ENCODE measurements around the gene RAB9B. TPM values are rescaled to one million over a fixed set of nuclear protein-coding genes. Genes with fewer than 3 reads are reported as not detected.

The RAB9B gene
- total and polyA plus RNA-seq, 9 donors = 3.7 to 23.8 (median 12.6) TPM

- DNase-seq = no peak
- H3K27me3 ChIP-seq = no peaks in the 10 kb centered on the region
- H3K4me3 ChIP-seq = no peak overlapping the region
- H3K36me3 ChIP-seq = no peaks in the 10 kb centered on the region
- WGBS, 3 donors = 28 to 42% (median 37%) methylated on average over 5 of the region's 5 CpGs
- TF ChIP-seq EP300 (IDR thresholded peaks at IDR 0.05) (no peak), POLR2A (IDR thresholded peaks at IDR 0.05) (no peak), CTCF (IDR thresholded peaks at IDR 0.05) (no peak)
- H3K9me3 ChIP-seq = no peaks in the 10 kb centered on the region
- H3K4me1 ChIP-seq (ENCODE audit: insufficient read depth) = no peaks in the 10 kb centered on the region
- peak overlapping the region in 1 of 2 donors; percentile 57 for H3K27ac ChIP-seq
- intact Hi-C loops (cut with DNase I) = no loop called here
Observed at GRCh38 chrX:103864886-103865534, 33.0 kb upstream of the RAB9B start.

GRCh38 chrX:103864149-103864548 lies 32.1 kb upstream of the RAB9B start:
- Histone ChIP-seq H3K27ac (no peak overlapping the region), H3K9me3 (no peaks in the 10 kb centered on the region), H3K27me3 (no peaks in the 10 kb centered on the region), H3K36me3 (no peaks in the 10 kb centered on the region), H3K4me3 (no peak overlapping the region), H3K4me1 (ENCODE audit: insufficient read depth) (no peaks in the 10 kb centered on the region)
- 72 to 79% (median 77%) methylated on average over 3 of the region's 3 CpGs for WGBS, 3 donors
- TF ChIP-seq POLR2A (IDR thresholded peaks at IDR 0.05) = no peak
- no peak for TF ChIP-seq CTCF (IDR thresholded peaks at IDR 0.05)
- no peak for TF ChIP-seq EP300 (IDR thresholded peaks at IDR 0.05)
- intact Hi-C loops (cut with DNase I) = no loop called here
- DNase-seq = no peak

GRCh38 chrX:103861200-103861599 lies 29.1 kb upstream of the RAB9B start:
- intact Hi-C loops (cut with DNase I) = no loop called here
- H3K4me3 ChIP-seq = no peak overlapping the region
- H3K36me3 ChIP-seq = no peaks in the 10 kb centered on the region
- no peak overlapping the region for H3K27ac ChIP-seq
- no peaks in the 10 kb centered on the region for H3K4me1 ChIP-seq (ENCODE audit: insufficient read depth)
- no peak for TF ChIP-seq CTCF (IDR thresholded peaks at IDR 0.05)
- TF ChIP-seq EP300 (IDR thresholded peaks at IDR 0.05) = no peak
- no peak for TF ChIP-seq POLR2A (IDR thresholded peaks at IDR 0.05)
- no peaks in the 10 kb centered on the region for H3K27me3 ChIP-seq
- no peak for DNase-seq
- H3K9me3 ChIP-seq = no peaks in the 10 kb centered on the region

- Histone ChIP-seq H3K27ac (no peak overlapping the region), H3K27me3 (no peaks in the 10 kb centered on the region), H3K9me3 (no peaks in the 10 kb centered on the region), H3K4me3 (no peak overlapping the region), H3K4me1 (ENCODE audit: insufficient read depth) (no peaks in the 10 kb centered on the region), H3K36me3 (no peaks in the 10 kb centered on the region)
- WGBS, 3 donors = 44 to 59% (median 46%) methylated on average over 1 of the region's 1 CpG
- intact Hi-C loops (cut with DNase I) = loop anchor here in 3 of 4 donors (10.0 kb wide), 1 partner anchor 285 kb away; no protein-coding TSS in a partner anchor
- no peak for DNase-seq
- TF ChIP-seq EP300 (IDR thresholded peaks at IDR 0.05) (no peak), CTCF (IDR thresholded peaks at IDR 0.05) (no peak), POLR2A (IDR thresholded peaks at IDR 0.05) (no peak)
Observed at GRCh38 chrX:103849558-103849957, 17.5 kb upstream of the RAB9B start.
